Measurements from ENCODE around the gene WNT11. TPM values are rescaled to one million over a fixed set of nuclear protein-coding genes. Genes with fewer than 3 reads are reported as not detected.
A peak's percentile ranks its signal among the peaks of the same experiment; 100 is the strongest.

The WNT11 gene
- total RNA-seq, 1 experiment from 2014 or later, result not detected

DNA sequence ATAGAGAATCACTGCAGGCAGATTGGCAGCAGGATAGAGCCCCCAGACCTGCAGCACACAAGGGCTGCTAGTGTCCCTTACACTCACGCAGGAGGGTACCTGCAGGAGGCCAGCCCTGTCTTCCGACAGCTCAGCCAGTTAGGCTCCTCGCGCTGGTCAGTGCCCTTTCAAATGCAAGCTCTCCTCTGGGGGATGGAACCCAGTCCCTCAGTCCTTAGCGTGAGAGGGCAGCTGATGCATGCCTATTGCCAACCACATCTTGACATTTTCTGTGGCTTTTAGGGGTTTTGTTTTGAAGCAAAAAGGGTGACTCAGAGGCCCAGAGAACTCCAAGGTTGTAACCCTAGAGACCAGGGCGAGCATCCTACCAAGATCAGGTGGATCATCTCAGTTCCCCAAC lies 40.0 kb downstream of the WNT11 start:
- no peaks in the 10 kb centered on the region; the same call in 1 of the 2 replicates for H3K27me3 ChIP-seq (ENCODE audit: insufficient read depth, low read length)
- no peak overlapping the region for H3K4me2 ChIP-seq (ENCODE audit: insufficient read depth, insufficient read length, low read length)
- H2AFZ ChIP-seq (ENCODE audit: low read length), result no peak overlapping the region
- no peak overlapping the region for H2BK120ac ChIP-seq (ENCODE audit: low read depth, low read length, poor library complexity, severe bottlenecking)
- no peak for DNase-seq
- no peaks in the 10 kb centered on the region for H3K4me1 Mint-ChIP-seq
- no peaks in the 10 kb centered on the region for H3K79me1 ChIP-seq (ENCODE audit: insufficient read depth, low read depth, low read length, poor library complexity, severe bottlenecking)
- H3K14ac ChIP-seq (ENCODE audit: insufficient read depth, low read length), result peak overlapping the region; percentile 17; the same call in 1 of the 2 replicates
- no peaks in the 10 kb centered on the region for H3K9me3 ChIP-seq (ENCODE audit: control insufficient read depth, low read depth, low read length)
- H3K4ac ChIP-seq (ENCODE audit: low read depth, low read length), result no peak overlapping the region
- H3K18ac ChIP-seq (ENCODE audit: insufficient read length, low read depth, low read length), result no peak overlapping the region
- no peak overlapping the region for H2BK20ac ChIP-seq (ENCODE audit: low read depth, low read length, poor library complexity, severe bottlenecking)
- 0 out of 2 replicates have a peak, but pooled peaks cover 2% of the 10 kb centered on the region for H3K4me1 ChIP-seq (ENCODE audit: insufficient read depth, low read length)
- H2AK5ac ChIP-seq (ENCODE audit: insufficient read length, low read length), result no peak overlapping the region
- no peak overlapping the region for H2BK12ac ChIP-seq (ENCODE audit: insufficient read length, low read depth, low read length)
- H4K5ac ChIP-seq (ENCODE audit: insufficient read length, low read depth, low read length), result no peak overlapping the region
- TF ChIP-seq, protein P1, sequence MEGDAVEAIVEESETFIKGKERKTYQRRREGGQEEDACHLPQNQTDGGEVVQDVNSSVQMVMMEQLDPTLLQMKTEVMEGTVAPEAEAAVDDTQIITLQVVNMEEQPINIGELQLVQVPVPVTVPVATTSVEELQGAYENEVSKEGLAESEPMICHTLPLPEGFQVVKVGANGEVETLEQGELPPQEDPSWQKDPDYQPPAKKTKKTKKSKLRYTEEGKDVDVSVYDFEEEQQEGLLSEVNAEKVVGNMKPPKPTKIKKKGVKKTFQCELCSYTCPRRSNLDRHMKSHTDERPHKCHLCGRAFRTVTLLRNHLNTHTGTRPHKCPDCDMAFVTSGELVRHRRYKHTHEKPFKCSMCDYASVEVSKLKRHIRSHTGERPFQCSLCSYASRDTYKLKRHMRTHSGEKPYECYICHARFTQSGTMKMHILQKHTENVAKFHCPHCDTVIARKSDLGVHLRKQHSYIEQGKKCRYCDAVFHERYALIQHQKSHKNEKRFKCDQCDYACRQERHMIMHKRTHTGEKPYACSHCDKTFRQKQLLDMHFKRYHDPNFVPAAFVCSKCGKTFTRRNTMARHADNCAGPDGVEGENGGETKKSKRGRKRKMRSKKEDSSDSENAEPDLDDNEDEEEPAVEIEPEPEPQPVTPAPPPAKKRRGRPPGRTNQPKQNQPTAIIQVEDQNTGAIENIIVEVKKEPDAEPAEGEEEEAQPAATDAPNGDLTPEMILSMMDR (conservative IDR thresholded peaks at IDR 0.05), result no peak
- no peak overlapping the region for H4K8ac ChIP-seq (replicated peaks; ENCODE audit: insufficient read length, low read depth, low read length)
- whole genome bisulfite sequencing (ENCODE audit: extremely low coverage, insufficient read length, low lambda C conversion rate), result no CpG with 5 or more reads among the region's 6 CpGs
- H3K27ac ChIP-seq (ENCODE audit: insufficient read length, low read depth, low read length), result no peak overlapping the region
- H4K20me1 ChIP-seq (ENCODE audit: control insufficient read depth, insufficient read depth, insufficient read length), result no peaks in the 10 kb centered on the region
- no peak overlapping the region for H3T11ph ChIP-seq (ENCODE audit: low read length)
- H3K9ac ChIP-seq (ENCODE audit: extremely low read depth, insufficient read length, low read length), result no peak overlapping the region
- no peak overlapping the region for H3K23ac ChIP-seq (ENCODE audit: insufficient read length, low read depth, low read length)
- H2BK15ac ChIP-seq (ENCODE audit: low read depth, low read length), result no peak overlapping the region
- no peak overlapping the region for H2BK5ac ChIP-seq (ENCODE audit: insufficient read length, low read length)
- H3K4me3 Mint-ChIP-seq, result no peak overlapping the region
- H4K91ac ChIP-seq (ENCODE audit: insufficient read length, low read depth, low read length), result no peak overlapping the region
- H3K23me2 ChIP-seq (ENCODE audit: insufficient read length, low read depth, low read length, poor library complexity, severe bottlenecking), result no peaks in the 10 kb centered on the region
- no peak overlapping the region for H3K56ac ChIP-seq (ENCODE audit: insufficient read length, low read depth, low read length)
- no peaks in the 10 kb centered on the region; a peak in 1 of 5 replicates for H3K9me3 Mint-ChIP-seq
- H3K27ac Mint-ChIP-seq, result no peak overlapping the region; a peak in 1 of 7 replicates
- peaks cover 73% of the 10 kb centered on the region for H3K27me3 Mint-ChIP-seq (ENCODE audit: low read depth)
- H3K79me2 ChIP-seq (ENCODE audit: insufficient read depth, low read length), result no peaks in the 10 kb centered on the region
- H3K36me3 Mint-ChIP-seq (ENCODE audit: insufficient read depth in 1 of 3, low read depth in 3 of 3), result no peaks in the 10 kb centered on the region
